GM12878 (cell line): ENCODE data around the gene ESR2. TPM values are rescaled to one million over a fixed set of nuclear protein-coding genes. Genes with fewer than 3 reads are reported as not detected.

Experiments
- ATAC-seq: fragments of 200-7000 bp; cut with Tn5 transposase; 3 replicates; pipeline ENCODE4 v1.9.1; 2020; ENCODE audit warnings: mild to moderate bottlenecking, moderate library complexity
- BruUV-seq: library from RNA; stranded (reverse); fragments of 400-500 nt; replicated peaks from 2 replicates; lab custom pipeline; 2021; lab: Mats Ljungman, UMichigan
- CTCF ChIA-PET: fragments of 300-600 bp; sonication (Branson Sonifier 250); formaldehyde crosslinking; extraction: SDS; loops from one replicate; lab custom pipeline; 2021; ENCODE audit warnings: inconsistent platforms; lab: Yijun Ruan, JAX
- POLR2A ChIA-PET: fragments of 350-600 bp; formaldehyde crosslinking; extraction: SDS; loops from one replicate; lab custom pipeline; 2021; ENCODE audit warnings: inconsistent platforms; lab: Charles Lee
- RAD21 ChIA-PET: fragments of 300-600 bp; sonication (Branson Sonifier 250); formaldehyde crosslinking; loops from one replicate; lab custom pipeline; 2023; ENCODE audit warnings: antibody characterized with exemption; ENCODE audit not compliant: unreplicated experiment; lab: Charles Lee
- SMC1A ChIA-PET: fragments of 300-600 bp; sonication (Branson Sonifier 250); formaldehyde crosslinking; loops from one replicate; lab custom pipeline; 2023; ENCODE audit not compliant: unreplicated experiment, uncharacterized antibody; lab: Charles Lee
- DNase-seq: peaks from one replicate; pipeline ENCODE4 v3.0.0-alpha.2; 2011; ENCODE audit warnings: low read depth, low spot score
- FAIRE-seq: peaks from 3 replicates; lab custom pipeline; 2011; peaks lifted over from hg19 to GRCh38; lab: Jason Lieb, UNC
- H2AFZ ChIP-seq: 2 replicates; pipeline ENCODE4 v1.6.0; 2011; ENCODE audit warnings: low read depth, low read length, control low read depth; ENCODE audit not compliant: control insufficient read depth
- H3K27ac ChIP-seq: 2 replicates; pipeline ENCODE4 v1.5.1; 2011; ENCODE audit warnings: control low read depth; ENCODE audit not compliant: control insufficient read depth, insufficient read depth
- H3K27me3 ChIP-seq, 2 experiments: replicated peaks in 1 of 2; 2 replicates each; pipeline versions ENCODE4 v1.6.0 to v1.6.1; 2011; ENCODE audit warnings: low read length in 1 of 2; ENCODE audit not compliant: control insufficient read depth in 2 of 2, insufficient read depth in 2 of 2
- H3K36me3 ChIP-seq, 2 experiments: 2 replicates each; pipeline ENCODE4 v1.5.1; 2011; ENCODE audit warnings: low read length in 1 of 2; ENCODE audit not compliant: control insufficient read depth in 2 of 2, insufficient read depth in 2 of 2
- H3K4me1 ChIP-seq: 2 replicates; pipeline ENCODE4 v1.6.1; 2011; ENCODE audit warnings: mild to moderate bottlenecking, low read length, moderate library complexity, mixed read lengths; ENCODE audit not compliant: control insufficient read depth, insufficient read depth
- H3K4me2 ChIP-seq: 2 replicates; pipeline ENCODE4 v1.6.0; 2011; ENCODE audit warnings: control low read depth; ENCODE audit not compliant: control insufficient read depth, insufficient read depth
- H3K4me3 ChIP-seq: fragments of 200-600 bp; sonication (generic); 2 replicates; pipeline ENCODE4 v1.5.1; 2016
- H3K79me2 ChIP-seq: 2 replicates; pipeline ENCODE4 v1.6.0; 2011; ENCODE audit warnings: low read length; ENCODE audit not compliant: control insufficient read depth, insufficient read depth
- H3K9ac ChIP-seq: 2 replicates; pipeline ENCODE4 v1.8.0; 2011; ENCODE audit warnings: low read length, control low read depth, mixed read lengths; ENCODE audit not compliant: control insufficient read depth, insufficient read depth
- H3K9me3 ChIP-seq: replicated peaks from 3 replicates; pipeline ENCODE4 v1.5.1; 2011; ENCODE audit warnings: mild to moderate bottlenecking, low read length; ENCODE audit not compliant: control insufficient read depth, insufficient read depth
- H4K20me1 ChIP-seq: 2 replicates; pipeline ENCODE4 v1.6.0; 2011; ENCODE audit not compliant: control insufficient read depth, insufficient read depth
- JUND ChIP-seq: IDR thresholded peaks from 2 replicates; pipeline ENCODE4 v1.6.1; 2012; ENCODE audit warnings: low read depth, mild to moderate bottlenecking, low read length, improper control_type of control experiment, moderate library complexity
- MEF2A ChIP-seq: IDR thresholded peaks from 2 replicates; pipeline ENCODE4 v1.6.1; 2011; ENCODE audit warnings: low read depth, mild to moderate bottlenecking, low read length, moderate library complexity; ENCODE audit not compliant: insufficient read depth
- NR2C2 ChIP-seq: IDR thresholded peaks from 2 replicates; pipeline ENCODE4 v1.6.1; 2011; ENCODE audit warnings: borderline replicate concordance, low read depth; ENCODE audit not compliant: control insufficient read depth, insufficient read length
- ZNF592 ChIP-seq: fragments of 450-650 bp; IDR thresholded peaks from 2 replicates; pipeline ENCODE4 v1.6.1; 2017; ENCODE audit warnings: mild to moderate bottlenecking, moderate library complexity
- WGBS: methylation state at CpG from one replicate; pipeline ENCODE4 v1.1.6; 2016; ENCODE audit warnings: low lambda C conversion rate; ENCODE audit not compliant: insufficient replicate concordance, insufficient coverage; ENCODE audit errors: missing lambda C conversion rate; 5-methylcytosine and 5-hydroxymethylcytosine counted together
- in situ Hi-C: fragments of 300-500 bp; cut with MboI; formaldehyde crosslinking; loops from 9 replicates; pipeline ENCODE4 v1.14.3; 2018; ENCODE audit warnings: mixed read lengths
- intact Hi-C: fragments of 100-400 bp; cut with micrococcal nuclease; formaldehyde crosslinking; loops from one replicate; pipeline ENCODE4 v1.14.2; 2022; ENCODE audit not compliant: unreplicated experiment
- polyA plus RNA-seq, 11 experiments: library from polyadenylated mRNA; depleted of rRNA in 4 of 11; unstranded in 6 of 11; stranded (reverse) in 5 of 11; fragments of >200 nt; fragmentation: Nextera tagmentation in 4 of 11; fragmentation: Illumina TruSeq in 1 of 11; extraction: Ambion mirVana in 4 of 11; extraction: Trizol in 1 of 11; gene quantifications; 1 replicate in 1 of 11; 2 replicates in 10 of 11; pipeline versions ENCODE4 v1.2.1 to v1.2.3, GENCODE V29; 2011 to 2016; ENCODE audit warnings: inconsistent platforms in 2 of 11, missing spikeins in 2 of 11, low read depth in 1 of 11
- total RNA-seq, 4 experiments: library from RNA; depleted of rRNA in 3 of 4; stranded (reverse); fragments of >200 nt in 3 of 4; fragmentation: Illumina TruSeq in 1 of 4; extraction: Trizol in 1 of 4; gene quantifications; 2 replicates each; pipeline versions ENCODE4 v1.2.1 to v1.2.3, GENCODE V29; 2013 to 2021
- TF ChIP-seq, protein P1 (sequence below): fragments of 450-650 bp; IDR thresholded peaks from 2 replicates; pipeline ENCODE4 v1.6.1; 2018; ENCODE audit warnings: mild to moderate bottlenecking, low read depth, moderate library complexity; ENCODE audit not compliant: partially characterized antibody
- TF ChIP-seq, protein P2 (sequence below): fragments of 450-650 bp; IDR thresholded peaks from 2 replicates; pipeline ENCODE4 v1.6.1; 2017; ENCODE audit warnings: mild to moderate bottlenecking, low read depth, inconsistent platforms; ENCODE audit not compliant: poor library complexity, severe bottlenecking

ESR2 gene
- total and polyA plus RNA-seq, 10 of the 15 experiments (the other 5 are each of a cell fraction or from before 2014, with no cell fraction given): 0.29 to 2.6 (median 0.81) TPM

DNA sequence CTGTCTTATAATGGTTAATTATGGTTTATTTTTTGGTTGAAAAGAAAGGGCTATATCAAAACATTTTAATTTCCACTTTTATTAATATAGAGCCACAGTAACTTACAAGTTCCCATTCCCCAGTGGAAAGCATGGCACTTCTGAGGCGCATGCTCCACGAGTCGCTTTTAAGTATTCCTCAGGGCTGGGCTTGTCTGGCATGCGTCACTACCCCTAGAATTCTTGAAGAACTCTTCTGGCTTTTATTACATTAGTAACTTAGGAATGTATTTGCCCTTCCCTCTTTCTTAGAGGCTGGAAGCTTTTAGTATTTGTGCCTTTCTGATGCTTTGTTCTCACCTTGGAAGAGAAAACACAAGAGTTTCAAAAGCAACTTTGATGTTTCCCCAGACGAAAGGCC is 81.1 kb downstream of the ESR2 start:
- no TSS peak for BruUV-seq
- in situ Hi-C loops: no loop called here
- POLR2A ChIA-PET: no interaction called here
- Histone ChIP-seq H3K79me2 (no peaks in the 10 kb centered on the region), H3K27me3 (no peaks in the 10 kb centered on the region), H3K4me1 (peaks cover 20% of the 10 kb centered on the region), H3K36me3 (peaks cover 6 to 26% of the 10 kb centered on the region in 2 experiments), H3K4me2 (no peak overlapping the region)
- CTCF ChIA-PET: no interaction called here
- DNase-seq: no peak
- intact Hi-C loops: no loop called here
- SMC1A ChIA-PET: interaction anchor here (0.6 to 1.1 kb wide), 2 partner anchors 16 to 48 kb away, joined by 3 to 4 read pairs; no protein-coding TSS in a partner anchor
- over 99% methylated on average over 5 of the region's 5 CpGs for WGBS
- TF ChIP-seq, protein P1, sequence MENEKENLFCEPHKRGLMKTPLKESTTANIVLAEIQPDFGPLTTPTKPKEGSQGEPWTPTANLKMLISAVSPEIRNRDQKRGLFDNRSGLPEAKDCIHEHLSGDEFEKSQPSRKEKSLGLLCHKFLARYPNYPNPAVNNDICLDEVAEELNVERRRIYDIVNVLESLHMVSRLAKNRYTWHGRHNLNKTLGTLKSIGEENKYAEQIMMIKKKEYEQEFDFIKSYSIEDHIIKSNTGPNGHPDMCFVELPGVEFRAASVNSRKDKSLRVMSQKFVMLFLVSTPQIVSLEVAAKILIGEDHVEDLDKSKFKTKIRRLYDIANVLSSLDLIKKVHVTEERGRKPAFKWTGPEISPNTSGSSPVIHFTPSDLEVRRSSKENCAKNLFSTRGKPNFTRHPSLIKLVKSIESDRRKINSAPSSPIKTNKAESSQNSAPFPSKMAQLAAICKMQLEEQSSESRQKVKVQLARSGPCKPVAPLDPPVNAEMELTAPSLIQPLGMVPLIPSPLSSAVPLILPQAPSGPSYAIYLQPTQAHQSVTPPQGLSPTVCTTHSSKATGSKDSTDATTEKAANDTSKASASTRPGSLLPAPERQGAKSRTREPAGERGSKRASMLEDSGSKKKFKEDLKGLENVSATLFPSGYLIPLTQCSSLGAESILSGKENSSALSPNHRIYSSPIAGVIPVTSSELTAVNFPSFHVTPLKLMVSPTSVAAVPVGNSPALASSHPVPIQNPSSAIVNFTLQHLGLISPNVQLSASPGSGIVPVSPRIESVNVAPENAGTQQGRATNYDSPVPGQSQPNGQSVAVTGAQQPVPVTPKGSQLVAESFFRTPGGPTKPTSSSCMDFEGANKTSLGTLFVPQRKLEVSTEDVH: no peak
- TF ChIP-seq, protein P2, sequence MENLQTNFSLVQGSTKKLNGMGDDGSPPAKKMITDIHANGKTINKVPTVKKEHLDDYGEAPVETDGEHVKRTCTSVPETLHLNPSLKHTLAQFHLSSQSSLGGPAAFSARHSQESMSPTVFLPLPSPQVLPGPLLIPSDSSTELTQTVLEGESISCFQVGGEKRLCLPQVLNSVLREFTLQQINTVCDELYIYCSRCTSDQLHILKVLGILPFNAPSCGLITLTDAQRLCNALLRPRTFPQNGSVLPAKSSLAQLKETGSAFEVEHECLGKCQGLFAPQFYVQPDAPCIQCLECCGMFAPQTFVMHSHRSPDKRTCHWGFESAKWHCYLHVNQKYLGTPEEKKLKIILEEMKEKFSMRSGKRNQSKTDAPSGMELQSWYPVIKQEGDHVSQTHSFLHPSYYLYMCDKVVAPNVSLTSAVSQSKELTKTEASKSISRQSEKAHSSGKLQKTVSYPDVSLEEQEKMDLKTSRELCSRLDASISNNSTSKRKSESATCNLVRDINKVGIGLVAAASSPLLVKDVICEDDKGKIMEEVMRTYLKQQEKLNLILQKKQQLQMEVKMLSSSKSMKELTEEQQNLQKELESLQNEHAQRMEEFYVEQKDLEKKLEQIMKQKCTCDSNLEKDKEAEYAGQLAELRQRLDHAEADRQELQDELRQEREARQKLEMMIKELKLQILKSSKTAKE: no peak
- TF ChIP-seq NR2C2: no peak
- TF ChIP-seq MEF2A: no peak
- no peak for TF ChIP-seq JUND
- no peak for TF ChIP-seq ZNF592
- TF ChIP-seq, all 136 proteins: peak for 0
- Histone ChIP-seq H2AFZ (no peak overlapping the region), H3K9me3 (no peaks in the 10 kb centered on the region), H3K4me3 (no peak overlapping the region), H4K20me1 (no peaks in the 10 kb centered on the region), H3K9ac (no peak overlapping the region), H3K27ac (no peak overlapping the region)
- FAIRE-seq (no peak), ATAC-seq (no peak)
- RAD21 ChIA-PET: interaction anchor here (1.8 kb wide), 1 partner anchor 14 kb away, joined by 4 read pairs; no protein-coding TSS in a partner anchor
